Kidney (tissue), 14 donors: ENCODE data around the gene SPEM2. TPM values are rescaled to one million over a fixed set of nuclear protein-coding genes. Genes with fewer than 3 reads are reported as not detected.
A peak's percentile ranks its signal among the peaks of the same experiment; 100 is the strongest.

Source experiments
- DNase-seq, 5 donors: peaks; one replicate each; pipeline ENCODE4 v3.0.0-alpha.2; 2013 to 2020
- FAIRE-seq: peaks from 2 replicates; lab custom pipeline; 2012; peaks lifted over from hg19 to GRCh38; lab: Jason Lieb, UNC
- H3K27ac ChIP-seq, 2 donors: one replicate each; pipeline ENCODE4 v1.7.0; 2013; ENCODE audit warnings: low read depth in 2 of 2, low read length in 2 of 2, inconsistent platforms in 1 of 2
- H3K27me3 ChIP-seq: one replicate; pipeline ENCODE4 v1.7.1; 2013; ENCODE audit warnings: low read length, inconsistent platforms; ENCODE audit not compliant: control insufficient read depth, insufficient read depth
- H3K36me3 ChIP-seq, 3 donors: one replicate each; pipeline versions ENCODE4 v1.7.0 to v1.7.1; 2013; ENCODE audit warnings: low read length in 3 of 3, control low read depth in 1 of 3, inconsistent platforms in 1 of 3; ENCODE audit not compliant: insufficient read depth in 3 of 3, control insufficient read depth in 2 of 3
- H3K4me1 ChIP-seq, 3 donors: one replicate each; pipeline versions ENCODE4 v1.7.0 to v1.7.1; 2013; ENCODE audit warnings: low read length in 3 of 3, inconsistent platforms in 1 of 3, low read depth in 1 of 3; ENCODE audit not compliant: control insufficient read depth in 2 of 3, insufficient read depth in 2 of 3
- H3K4me3 ChIP-seq, 3 donors: one replicate each; pipeline versions ENCODE4 v1.7.0 to v1.8.1; 2013; ENCODE audit warnings: low read length in 3 of 3, control low read depth in 1 of 3, inconsistent platforms in 1 of 3
- H3K9ac ChIP-seq, 3 donors: one replicate each; pipeline versions ENCODE4 v1.7.0 to v1.7.1; 2013; ENCODE audit warnings: low read length in 3 of 3, control low read depth in 1 of 3, inconsistent platforms in 1 of 3
- H3K9me3 ChIP-seq, 3 donors: one replicate each; pipeline versions ENCODE4 v1.7.0 to v1.7.1; 2013; ENCODE audit warnings: low read length in 3 of 3, control low read depth in 1 of 3, inconsistent platforms in 1 of 3; ENCODE audit not compliant: control insufficient read depth in 2 of 3, insufficient read depth in 1 of 3
- CTCF ChIP-seq: IDR thresholded peaks from 3 replicates; pipeline ENCODE4 v1.5.1; 2012; ENCODE audit warnings: mild to moderate bottlenecking, moderate library complexity, borderline replicate concordance; ENCODE audit not compliant: insufficient read depth; ENCODE audit errors: extremely low read depth
- intact Hi-C: fragments of 100-400 bp; cut with DNase I; formaldehyde crosslinking; loops from one replicate; pipeline ENCODE4 v1.11.1; 2022
- polyA plus RNA-seq: library from polyadenylated mRNA; stranded (reverse); fragments of 350-450 nt; fragmentation: Illumina TruSeq; extraction: RNeasy Lipid Tissue Mini Kit (QIAGEN cat#74804); gene quantifications from one replicate; pipeline ENCODE4 v1.2.3, GENCODE V29; 2014; ENCODE audit warnings: low read depth, low replicate concordance; ENCODE audit not compliant: insufficient read depth
- total RNA-seq: library from RNA; stranded (reverse); fragmentation: NEBNext Ultra II Directional; extraction: Animal tissue kit (Norgen Biotek cat#: 25700); gene quantifications from one replicate; pipeline ENCODE4 v1.2.1, GENCODE V29; 2021
- donor health status: control.
- donor health status: control.
- donor health status: control.
- donor health status: control.
- donor health status: control.
- donor health status: DM: yes; HTN: yes; CAD: no.
- donor health status: Normal renal cell carcinoma (clear cell type).

Gene SPEM2
- total and polyA plus RNA-seq, 2 donors from 2014 or later, result not detected

GRCh38 chr17:7443499-7444485 is 18.4 kb downstream of the SPEM2 start:
- DNase-seq (peak in 1 of 5 donors; percentile 32), FAIRE-seq (no peak)
- Histone ChIP-seq H3K36me3 (no peaks in the 10 kb centered on the region), H3K4me1 (peaks cover 0 to 11% (median 7%) of the 10 kb centered on the region in 3 donors), H3K27me3 (peaks cover 9% of the 10 kb centered on the region), H3K27ac (no peak overlapping the region), H3K4me3 (no peak overlapping the region), H3K9ac (no peak overlapping the region), H3K9me3 (no peaks in the 10 kb centered on the region)
- TF ChIP-seq CTCF, result no peak
- intact Hi-C loops, result no loop called here

GRCh38 chr17:7444682-7445618 is 19.5 kb downstream of the SPEM2 start, which contains the start of gene CHRNB1:
TSS of gene CHRNB1 (plus strand) at chr17:7445061. CDS start at chr17:7445128, 67 bp downstream.
- no peaks in the 10 kb centered on the region for H3K36me3 ChIP-seq
- FAIRE-seq (no peak), DNase-seq (peak; percentile 60 to 93 (median 75))
- H3K4me3 ChIP-seq, result peak within 1 kb of the TSS; percentile 20 to 52 (median 42)
- peaks cover 8% of the 10 kb centered on the region for H3K27me3 ChIP-seq
- TF ChIP-seq CTCF, result peak; percentile 2
- intact Hi-C loops, result no loop called here
- H3K27ac ChIP-seq, result peak within 1 kb of the TSS; percentile 8 to 43
- peaks cover 0 to 9% (median 7%) of the 10 kb centered on the region in 3 donors for H3K4me1 ChIP-seq
- peak within 1 kb of the TSS in 2 of 3 donors; percentile 12 to 24 for H3K9ac ChIP-seq
- H3K9me3 ChIP-seq, result no peaks in the 10 kb centered on the region

GRCh38 chr17:7445619-7445968 is 20.2 kb downstream of the SPEM2 start:
- no peak for FAIRE-seq
- H3K4me1 ChIP-seq, result peaks cover 0 to 5% (median 4%) of the 10 kb centered on the region in 3 donors
- no peak for TF ChIP-seq CTCF
- no peaks in the 10 kb centered on the region for H3K36me3 ChIP-seq
- peak overlapping the region; percentile 4 to 52 (median 20) for H3K4me3 ChIP-seq
- peak overlapping the region in 1 of 3 donors; percentile 12 for H3K9ac ChIP-seq
- intact Hi-C loops, result no loop called here
- no peaks in the 10 kb centered on the region for H3K9me3 ChIP-seq
- H3K27ac ChIP-seq, result peak overlapping the region; percentile 8 to 43
- DNase-seq, result peak in 2 of 5 donors; percentile 17 to 64
- H3K27me3 ChIP-seq, result peaks cover 8% of the 10 kb centered on the region
